H1 (cell line): ENCODE data around the gene BCL2L1. TPM values are rescaled to one million over a fixed set of nuclear protein-coding genes. Genes with fewer than 3 reads are reported as not detected.
A peak's percentile ranks its signal among the peaks of the same experiment; 100 is the strongest.

Experiments used
- HDAC6 ChIP-seq: IDR thresholded peaks from one replicate; pipeline ENCODE4 v1.7.1; 2012; ENCODE audit warnings: low read depth, mild to moderate bottlenecking, inconsistent platforms, low read length, moderate library complexity
- KDM5A ChIP-seq: fragments of 200-600 bp; IDR thresholded peaks from 2 replicates; pipeline ENCODE4 v1.7.1; 2012; ENCODE audit warnings: mild to moderate bottlenecking, low read length, inconsistent platforms, mixed read lengths
- NRF1 ChIP-seq: IDR thresholded peaks from 2 replicates; pipeline ENCODE4 v1.6.1; 2011; ENCODE audit warnings: mild to moderate bottlenecking, low read depth, low read length, improper control_type of control experiment
- POLR2A ChIP-seq, 2 experiments: IDR thresholded peaks; 1 replicate in 1 of 2; 2 replicates in 1 of 2; pipeline ENCODE4 v1.6.1; 2011; ENCODE audit warnings: low read depth in 2 of 2, low read length in 2 of 2, mild to moderate bottlenecking in 2 of 2; ENCODE audit errors: control extremely low read depth in 1 of 2
- POLR2AphosphoS5 ChIP-seq: IDR thresholded peaks from 2 replicates; pipeline ENCODE4 v1.6.1; 2011; ENCODE audit warnings: low read depth, low read length
- SAP30 ChIP-seq: fragments of 300-600 bp; sonication (generic); IDR thresholded peaks from 2 replicates; pipeline ENCODE4 v1.7.1; 2012; ENCODE audit warnings: low read length, moderate library complexity, mild to moderate bottlenecking, inconsistent platforms; ENCODE audit not compliant: insufficient read depth, insufficient replicate concordance
- YY1 ChIP-seq: IDR thresholded peaks from 2 replicates; pipeline ENCODE4 v1.6.1; 2011; ENCODE audit warnings: low read depth, mild to moderate bottlenecking, low read length
- polyA plus RNA-seq, 7 experiments: library from polyadenylated mRNA; depleted of rRNA in 3 of 7; stranded (reverse) in 5 of 7; unstranded in 2 of 7; fragments of >200 nt in 5 of 7; fragments of 200-250 nt in 2 of 7; gene quantifications; 1 replicate in 5 of 7; 2 replicates in 1 of 7; 4 replicates in 1 of 7; pipeline versions ENCODE4 v1.2.1 to v1.2.3, GENCODE V29; 2011 to 2013; ENCODE audit warnings: missing spikeins in 2 of 7, mixed read lengths in 2 of 7
- total RNA-seq: library from RNA; stranded (reverse); fragmentation: NEBNext Ultra II Directional; extraction: Animal tissue kit (Norgen Biotek cat#: 25700); gene quantifications from 2 replicates; pipeline ENCODE4 v1.2.1, GENCODE V29; 2021
- TF ChIP-seq, protein P1 (sequence below): IDR thresholded peaks from 2 replicates; pipeline ENCODE4 v1.6.1; 2012; ENCODE audit warnings: inconsistent platforms

Gene BCL2L1
- total and polyA plus RNA-seq, 2 of the 8 experiments (the other 6 are each of a cell fraction or from before 2014, with no cell fraction given): 64.9 to 66.1 TPM

DNA sequence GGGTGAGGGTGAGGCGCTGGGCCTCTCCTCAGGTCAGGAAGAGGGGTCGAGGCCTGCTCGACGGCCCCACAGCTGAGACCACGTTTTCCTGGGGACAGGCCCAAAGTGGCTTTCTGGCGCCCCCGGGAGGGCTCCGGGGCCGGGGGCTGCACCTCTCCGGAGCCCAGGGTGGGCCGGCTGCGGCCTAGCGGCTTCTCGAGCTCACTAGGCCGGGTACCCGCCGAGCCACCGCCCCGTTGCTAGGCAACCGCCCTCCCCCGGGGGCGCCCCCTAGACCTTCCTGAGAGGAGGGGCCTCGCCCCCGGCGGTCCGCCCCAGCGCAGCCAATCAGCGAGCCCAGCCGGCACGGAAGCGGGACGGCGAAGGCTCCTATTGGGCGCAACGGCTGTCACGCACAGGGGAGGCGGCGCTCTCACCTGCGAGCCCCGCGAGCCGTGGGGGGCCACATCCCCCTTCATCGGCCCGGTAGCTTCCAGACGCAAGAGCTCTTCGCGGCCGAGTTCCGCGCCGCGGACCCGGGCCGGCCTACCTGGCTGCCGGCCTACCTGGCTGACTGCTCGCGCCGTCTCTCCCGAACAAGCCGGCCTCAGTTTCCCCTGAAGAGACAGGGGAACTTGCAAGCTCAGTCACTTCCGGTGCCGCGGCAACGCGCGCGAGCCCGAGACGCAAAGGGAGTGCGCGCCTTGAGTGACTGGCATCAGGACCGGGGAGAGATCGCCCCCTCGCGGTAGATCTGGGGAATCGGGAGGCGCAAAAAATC lies 831 bp upstream of the BCL2L1 start (continued):
- TF ChIP-seq NRF1: no peak; the same call in 1 of the 2 replicates
- peak; percentile 50; the same call in 1 of the 2 replicates for TF ChIP-seq KDM5A
- TF ChIP-seq HDAC6: no peak
- peak; percentile 42; the same call in 1 of the 2 replicates for TF ChIP-seq POLR2AphosphoS5
- peak; percentile 59; the same call in 1 of the 2 replicates for TF ChIP-seq YY1
- peak in 1 of 2 experiments; percentile 89; a peak in 2 of 3 replicates for TF ChIP-seq POLR2A (IDR thresholded peaks at IDR 0.05; ENCODE audit: control extremely low read depth in 1 of 2, low read depth in 2 of 2, low read length in 2 of 2)
- TF ChIP-seq, protein P1, sequence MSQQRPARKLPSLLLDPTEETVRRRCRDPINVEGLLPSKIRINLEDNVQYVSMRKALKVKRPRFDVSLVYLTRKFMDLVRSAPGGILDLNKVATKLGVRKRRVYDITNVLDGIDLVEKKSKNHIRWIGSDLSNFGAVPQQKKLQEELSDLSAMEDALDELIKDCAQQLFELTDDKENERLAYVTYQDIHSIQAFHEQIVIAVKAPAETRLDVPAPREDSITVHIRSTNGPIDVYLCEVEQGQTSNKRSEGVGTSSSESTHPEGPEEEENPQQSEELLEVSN: peak; percentile 33
- TF ChIP-seq SAP30: peak; percentile 1
